Fibroblast of lung (primary cell): Measurements from ENCODE around the gene ARMC2. TPM values are rescaled to one million over a fixed set of nuclear protein-coding genes. Genes with fewer than 3 reads are reported as not detected.
"Not testable (repeated sequence)": the region's sequence is repeated elsewhere in the genome, so short reads cannot be mapped to it uniquely, and the experiment has no call there.

Experiments used
- DNase-seq, 2 donors: peaks; one replicate each; pipeline versions ENCODE4 v3.0.0 to v3.0.0-alpha.2; 2010; ENCODE audit warnings: low read depth in 2 of 2
- H2AFZ ChIP-seq: 2 replicates; pipeline ENCODE4 v1.5.1; 2012; ENCODE audit warnings: low read length, control low read depth, inconsistent platforms
- H3K27ac ChIP-seq: 2 replicates; pipeline ENCODE4 v1.5.1; 2011; ENCODE audit warnings: low read length, control low read depth; ENCODE audit not compliant: insufficient read depth
- H3K27me3 ChIP-seq: 2 replicates; pipeline ENCODE4 v1.5.1; 2011; ENCODE audit warnings: mild to moderate bottlenecking, low read length; ENCODE audit not compliant: control insufficient read depth, insufficient read depth
- H3K36me3 ChIP-seq: 2 replicates; pipeline ENCODE4 v1.5.1; 2011; ENCODE audit warnings: low read length; ENCODE audit not compliant: control insufficient read depth, insufficient read depth
- H3K4me1 ChIP-seq: 2 replicates; pipeline ENCODE4 v1.5.1; 2011; ENCODE audit warnings: low read length; ENCODE audit not compliant: control insufficient read depth, insufficient read depth; ENCODE audit errors: extremely low read depth
- H3K4me2 ChIP-seq: 2 replicates; pipeline ENCODE4 v1.5.1; 2011; ENCODE audit warnings: low read length, control low read depth; ENCODE audit not compliant: insufficient read depth; ENCODE audit errors: extremely low read depth
- H3K4me3 ChIP-seq, 4 experiments: fragments of 200-600 bp in 1 of 4; sonication (generic) in 1 of 4; replicated peaks in 1 of 4; 2 replicates each; pipeline ENCODE4 v1.5.1; 2011 to 2016; ENCODE audit warnings: low read length in 4 of 4, low read depth in 3 of 4, mild to moderate bottlenecking in 3 of 4, control low read depth in 2 of 4, inconsistent platforms in 1 of 4, mixed read lengths in 1 of 4; ENCODE audit not compliant: insufficient read depth in 1 of 4; ENCODE audit errors: control extremely low read depth in 1 of 4
- H3K79me2 ChIP-seq: 2 replicates; pipeline ENCODE4 v1.5.1; 2012; ENCODE audit warnings: mild to moderate bottlenecking, low read length, inconsistent platforms; ENCODE audit not compliant: control insufficient read depth, insufficient read depth
- H3K9ac ChIP-seq: 2 replicates; pipeline ENCODE4 v1.5.1; 2011; ENCODE audit warnings: mild to moderate bottlenecking, low read length, control low read depth; ENCODE audit not compliant: insufficient read depth
- H3K9me3 ChIP-seq: 2 replicates; pipeline ENCODE4 v1.5.1; 2012; ENCODE audit warnings: low read depth, low read length; ENCODE audit not compliant: control insufficient read depth, insufficient read depth
- H4K20me1 ChIP-seq: 2 replicates; pipeline ENCODE4 v1.5.1; 2011; ENCODE audit warnings: low read length; ENCODE audit not compliant: control insufficient read depth, insufficient read depth; ENCODE audit errors: extremely low read depth
- EZH2 ChIP-seq: IDR thresholded peaks from 2 replicates; pipeline ENCODE4 v1.5.1; 2012; ENCODE audit warnings: low read length, control low read depth, mild to moderate bottlenecking; ENCODE audit errors: missing control alignments
- polyA plus RNA-seq, 2 donors: library from polyadenylated mRNA; depleted of rRNA in 1 of 2; stranded (reverse) in 1 of 2; unstranded in 1 of 2; fragments of >200 nt; gene quantifications; 2 replicates each; pipeline ENCODE4 v1.2.1, GENCODE V29; 2011 to 2012; ENCODE audit warnings: missing spikeins in 1 of 2
- total RNA-seq: library from RNA; depleted of rRNA; stranded (reverse); fragments of >200 nt; gene quantifications from 2 replicates; pipeline ENCODE4 v1.2.1, GENCODE V29; 2014
- TF ChIP-seq, protein P1 (sequence below), 2 donors: IDR thresholded peaks in 1 of 2; conservative IDR thresholded peaks in 1 of 2; 1 replicate in 1 of 2; 2 replicates in 1 of 2; pipeline ENCODE4 v1.5.1; 2011 to 2012; ENCODE audit warnings: low read length in 2 of 2, control low read depth in 1 of 2, inconsistent platforms in 1 of 2, low read depth in 1 of 2, mild to moderate bottlenecking in 1 of 2

ARMC2 gene
- total and polyA plus RNA-seq, 2 donors (not counting 1 experiment from before 2014, with no cell fraction given): 4.0 to 6.2 TPM

- Histone ChIP-seq H4K20me1 (no peaks in the 10 kb centered on the region), H3K9me3 (no peaks in the 10 kb centered on the region), H3K9ac (no peak overlapping the region), H3K79me2 (no peaks in the 10 kb centered on the region), H3K27ac (no peak overlapping the region), H3K4me3 (no peak overlapping the region), H3K4me1 (no peaks in the 10 kb centered on the region), H3K36me3 (no peaks in the 10 kb centered on the region), H3K27me3 (no peaks in the 10 kb centered on the region), H2AFZ (no peak overlapping the region), H3K4me2 (no peak overlapping the region)
- no peak for DNase-seq
- no peak for TF ChIP-seq EZH2
- TF ChIP-seq, protein P1, sequence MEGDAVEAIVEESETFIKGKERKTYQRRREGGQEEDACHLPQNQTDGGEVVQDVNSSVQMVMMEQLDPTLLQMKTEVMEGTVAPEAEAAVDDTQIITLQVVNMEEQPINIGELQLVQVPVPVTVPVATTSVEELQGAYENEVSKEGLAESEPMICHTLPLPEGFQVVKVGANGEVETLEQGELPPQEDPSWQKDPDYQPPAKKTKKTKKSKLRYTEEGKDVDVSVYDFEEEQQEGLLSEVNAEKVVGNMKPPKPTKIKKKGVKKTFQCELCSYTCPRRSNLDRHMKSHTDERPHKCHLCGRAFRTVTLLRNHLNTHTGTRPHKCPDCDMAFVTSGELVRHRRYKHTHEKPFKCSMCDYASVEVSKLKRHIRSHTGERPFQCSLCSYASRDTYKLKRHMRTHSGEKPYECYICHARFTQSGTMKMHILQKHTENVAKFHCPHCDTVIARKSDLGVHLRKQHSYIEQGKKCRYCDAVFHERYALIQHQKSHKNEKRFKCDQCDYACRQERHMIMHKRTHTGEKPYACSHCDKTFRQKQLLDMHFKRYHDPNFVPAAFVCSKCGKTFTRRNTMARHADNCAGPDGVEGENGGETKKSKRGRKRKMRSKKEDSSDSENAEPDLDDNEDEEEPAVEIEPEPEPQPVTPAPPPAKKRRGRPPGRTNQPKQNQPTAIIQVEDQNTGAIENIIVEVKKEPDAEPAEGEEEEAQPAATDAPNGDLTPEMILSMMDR (conservative IDR thresholded peaks at IDR 0.05 in 1 of 2, IDR thresholded peaks at IDR 0.05 in 1 of 2; ENCODE audit: low read depth in 1 of 2, low read length in 2 of 2): no peak
Measured at GRCh38 chr6:108888745-108889144, 40.5 kb downstream of the ARMC2 start.

GRCh38 chr6:108890898-108891297 is 42.7 kb downstream of the ARMC2 start:
- not testable (repeated sequence) for H3K79me2 ChIP-seq, H3K36me3 ChIP-seq, H3K9ac ChIP-seq, H4K20me1 ChIP-seq, H3K4me2 ChIP-seq, H3K9me3 ChIP-seq, H3K27me3 ChIP-seq, DNase-seq, H3K4me1 ChIP-seq, H3K4me3 ChIP-seq, H3K27ac ChIP-seq, H2AFZ ChIP-seq

- peaks cover 7% of the 10 kb centered on the region for H3K4me1 ChIP-seq
- no peak overlapping the region for H3K9ac ChIP-seq
- no peaks in the 10 kb centered on the region for H4K20me1 ChIP-seq
- peak overlapping the region; percentile 15 for H3K4me2 ChIP-seq
- no peak overlapping the region for H3K4me3 ChIP-seq
- H3K27ac ChIP-seq: peak overlapping the region; percentile 74
- TF ChIP-seq, protein P1 (conservative IDR thresholded peaks at IDR 0.05 in 1 of 2, IDR thresholded peaks at IDR 0.05 in 1 of 2; ENCODE audit: low read depth in 1 of 2, low read length in 2 of 2): no peak
- TF ChIP-seq EZH2: no peak
- H3K27me3 ChIP-seq: no peaks in the 10 kb centered on the region
- DNase-seq: peak; percentile 20 to 64
- no peaks in the 10 kb centered on the region for H3K36me3 ChIP-seq
- no peak overlapping the region for H2AFZ ChIP-seq
- no peaks in the 10 kb centered on the region for H3K9me3 ChIP-seq
- H3K79me2 ChIP-seq: no peaks in the 10 kb centered on the region
Measured at GRCh38 chr6:108895571-108895970, 47.3 kb downstream of the ARMC2 start.
